ENCODE results near the gene ARGLU1. TPM values are rescaled to one million over a fixed set of nuclear protein-coding genes. Genes with fewer than 3 reads are reported as not detected.
"Not testable (repeated sequence)": the region's sequence is repeated elsewhere in the genome, so short reads cannot be mapped to it uniquely, and the experiment has no call there.

The ARGLU1 gene
- polyA plus RNA-seq, 4 donors: 43.8 to 164 (median 56.0) TPM

GRCh38 chr13:106603546-106603945 lies 35.6 kb upstream of the ARGLU1 start:
- no peak overlapping the region for H3K27ac ChIP-seq (ENCODE audit: low read depth in 1 of 3, low read length in 2 of 3)
- H3K36me3 ChIP-seq (ENCODE audit: control insufficient read depth in 3 of 3, insufficient read depth in 2 of 3, low read depth in 1 of 3, low read length in 3 of 3): no peaks in the 10 kb centered on the region
- WGBS, 3 donors: 18 to 47% (median 29%) methylated on average over 7 of the region's 7 CpGs
- no peaks in the 10 kb centered on the region for H3K27me3 ChIP-seq (ENCODE audit: control insufficient read depth in 3 of 3, insufficient read depth in 3 of 3, low read length in 3 of 3)
- FAIRE-seq (no peak), DNase-seq (peak in 1 of 2 donors; percentile 49)
- H3K4me3 ChIP-seq (ENCODE audit: low read depth in 1 of 3, low read length in 3 of 3): no peak overlapping the region
- peaks cover 0 to 3% (median 0%) of the 10 kb centered on the region in 3 donors for H3K4me1 ChIP-seq (ENCODE audit: control insufficient read depth in 3 of 3, insufficient read depth in 2 of 3, low read depth in 1 of 3, low read length in 2 of 3)
- H3K9me3 ChIP-seq (ENCODE audit: control insufficient read depth in 2 of 2, insufficient read depth in 1 of 2, low read depth in 1 of 2, low read length in 1 of 2): no peaks in the 10 kb centered on the region

- Histone ChIP-seq H3K9me3 (ENCODE audit: control insufficient read depth in 2 of 2, insufficient read depth in 1 of 2, low read depth in 1 of 2, low read length in 1 of 2) (no peaks in the 10 kb centered on the region), H3K36me3 (ENCODE audit: control insufficient read depth in 3 of 3, insufficient read depth in 2 of 3, low read depth in 1 of 3, low read length in 3 of 3) (no peaks in the 10 kb centered on the region), H3K4me3 (ENCODE audit: low read depth in 1 of 3, low read length in 3 of 3) (no peak overlapping the region), H3K4me1 (ENCODE audit: control insufficient read depth in 3 of 3, insufficient read depth in 2 of 3, low read depth in 1 of 3, low read length in 2 of 3) (peaks cover 0 to 3% (median 0%) of the 10 kb centered on the region in 3 donors), H3K27me3 (ENCODE audit: control insufficient read depth in 3 of 3, insufficient read depth in 3 of 3, low read length in 3 of 3) (no peaks in the 10 kb centered on the region), H3K27ac (ENCODE audit: low read depth in 1 of 3, low read length in 2 of 3) (no peak overlapping the region)
- WGBS, 3 donors: 24 to 69% (median 30%) methylated on average over 3 of the region's 3 CpGs
- FAIRE-seq (no peak), DNase-seq (peak in 1 of 2 donors; percentile 37)
Observed at GRCh38 chr13:106602178-106602577, 34.2 kb upstream of the ARGLU1 start.

- H3K4me3 ChIP-seq (ENCODE audit: low read depth in 1 of 3, low read length in 3 of 3): no peak overlapping the region
- DNase-seq (no peak), FAIRE-seq (no peak)
- no peaks in the 10 kb centered on the region for H3K36me3 ChIP-seq (ENCODE audit: control insufficient read depth in 3 of 3, insufficient read depth in 2 of 3, low read depth in 1 of 3, low read length in 3 of 3)
- no peak overlapping the region for H3K27ac ChIP-seq (ENCODE audit: low read depth in 1 of 3, low read length in 2 of 3)
- H3K9me3 ChIP-seq (ENCODE audit: control insufficient read depth in 2 of 2, insufficient read depth in 1 of 2, low read depth in 1 of 2, low read length in 1 of 2): no peaks in the 10 kb centered on the region
- 59 to 74% (median 69%) methylated on average over 6 of the region's 6 CpGs for WGBS, 3 donors
- H3K27me3 ChIP-seq (ENCODE audit: control insufficient read depth in 3 of 3, insufficient read depth in 3 of 3, low read length in 3 of 3): no peaks in the 10 kb centered on the region
- peaks cover 0 to 3% (median 0%) of the 10 kb centered on the region in 3 donors for H3K4me1 ChIP-seq (ENCODE audit: control insufficient read depth in 3 of 3, insufficient read depth in 2 of 3, low read depth in 1 of 3, low read length in 2 of 3)
Observed at GRCh38 chr13:106601489-106601888, 33.6 kb upstream of the ARGLU1 start.

GRCh38 chr13:106600798-106601135 lies 32.8 kb upstream of the ARGLU1 start:
- 54 to 91% (median 89%) methylated on average over 2 of the region's 2 CpGs for WGBS, 3 donors
- DNase-seq, FAIRE-seq: not testable (repeated sequence)

GRCh38 chr13:106599875-106600797 lies 32.2 kb upstream of the ARGLU1 start:
- Histone ChIP-seq H3K9me3 (ENCODE audit: control insufficient read depth in 2 of 2, insufficient read depth in 1 of 2, low read depth in 1 of 2, low read length in 1 of 2) (no peaks in the 10 kb centered on the region), H3K4me1 (ENCODE audit: control insufficient read depth in 3 of 3, insufficient read depth in 2 of 3, low read depth in 1 of 3, low read length in 2 of 3) (peaks cover 0 to 3% (median 0%) of the 10 kb centered on the region in 3 donors), H3K27me3 (ENCODE audit: control insufficient read depth in 3 of 3, insufficient read depth in 3 of 3, low read length in 3 of 3) (no peaks in the 10 kb centered on the region), H3K4me3 (ENCODE audit: low read depth in 1 of 3, low read length in 3 of 3) (no peak overlapping the region), H3K36me3 (ENCODE audit: control insufficient read depth in 3 of 3, insufficient read depth in 2 of 3, low read depth in 1 of 3, low read length in 3 of 3) (no peaks in the 10 kb centered on the region), H3K27ac (ENCODE audit: low read depth in 1 of 3, low read length in 2 of 3) (no peak overlapping the region)
- 67 to 71% (median 69%) methylated on average over 6 of the region's 6 CpGs for WGBS, 3 donors
- DNase-seq (no peak), FAIRE-seq (no peak)

More at GRCh38 chr13:106600798-106601135, 32.8 kb upstream of the ARGLU1 start:
- not testable (repeated sequence) for H3K4me1 ChIP-seq (ENCODE audit: control insufficient read depth in 3 of 3, insufficient read depth in 2 of 3, low read depth in 1 of 3, low read length in 2 of 3); H3K4me3 ChIP-seq (ENCODE audit: low read depth in 1 of 3, low read length in 3 of 3); H3K36me3 ChIP-seq (ENCODE audit: control insufficient read depth in 3 of 3, insufficient read depth in 2 of 3, low read depth in 1 of 3, low read length in 3 of 3); H3K27me3 ChIP-seq (ENCODE audit: control insufficient read depth in 3 of 3, insufficient read depth in 3 of 3, low read length in 3 of 3); H3K27ac ChIP-seq (ENCODE audit: low read depth in 1 of 3, low read length in 2 of 3); H3K9me3 ChIP-seq (ENCODE audit: control insufficient read depth in 2 of 2, insufficient read depth in 1 of 2, low read depth in 1 of 2, low read length in 1 of 2)

GRCh38 chr13:106597749-106598395 lies 29.9 kb upstream of the ARGLU1 start:
- DNase-seq (no peak), FAIRE-seq (no peak)
- H3K27me3 ChIP-seq (ENCODE audit: control insufficient read depth in 3 of 3, insufficient read depth in 3 of 3, low read length in 3 of 3): no peaks in the 10 kb centered on the region
- H3K4me1 ChIP-seq (ENCODE audit: control insufficient read depth in 3 of 3, insufficient read depth in 2 of 3, low read depth in 1 of 3, low read length in 2 of 3): no peaks in the 10 kb centered on the region
- H3K9me3 ChIP-seq (ENCODE audit: control insufficient read depth in 2 of 2, insufficient read depth in 1 of 2, low read depth in 1 of 2, low read length in 1 of 2): no peaks in the 10 kb centered on the region
- 82 to 88% (median 88%) methylated on average over 7 of the region's 7 CpGs for WGBS, 3 donors
- H3K36me3 ChIP-seq (ENCODE audit: control insufficient read depth in 3 of 3, insufficient read depth in 2 of 3, low read depth in 1 of 3, low read length in 3 of 3): no peaks in the 10 kb centered on the region
- H3K27ac ChIP-seq (ENCODE audit: low read depth in 1 of 3, low read length in 2 of 3): no peak overlapping the region
- H3K4me3 ChIP-seq (ENCODE audit: low read depth in 1 of 3, low read length in 3 of 3): no peak overlapping the region

GRCh38 chr13:106597186-106597585 lies 29.2 kb upstream of the ARGLU1 start:
- WGBS, 3 donors: 70 to 92% (median 88%) methylated on average over 5 of the region's 5 CpGs
- H3K4me1 ChIP-seq (ENCODE audit: control insufficient read depth in 3 of 3, insufficient read depth in 2 of 3, low read depth in 1 of 3, low read length in 2 of 3): no peaks in the 10 kb centered on the region
- H3K9me3 ChIP-seq (ENCODE audit: control insufficient read depth in 2 of 2, insufficient read depth in 1 of 2, low read depth in 1 of 2, low read length in 1 of 2): no peaks in the 10 kb centered on the region
- no peaks in the 10 kb centered on the region for H3K36me3 ChIP-seq (ENCODE audit: control insufficient read depth in 3 of 3, insufficient read depth in 2 of 3, low read depth in 1 of 3, low read length in 3 of 3)
- no peak for FAIRE-seq
- H3K27me3 ChIP-seq (ENCODE audit: control insufficient read depth in 3 of 3, insufficient read depth in 3 of 3, low read length in 3 of 3): no peaks in the 10 kb centered on the region
- no peak overlapping the region for H3K27ac ChIP-seq (ENCODE audit: low read depth in 1 of 3, low read length in 2 of 3)
- DNase-seq: no peak
- H3K4me3 ChIP-seq (ENCODE audit: low read depth in 1 of 3, low read length in 3 of 3): no peak overlapping the region

- peak in 1 of 2 donors; percentile 56 for DNase-seq
- Histone ChIP-seq H3K27me3 (ENCODE audit: control insufficient read depth in 3 of 3, insufficient read depth in 3 of 3, low read length in 3 of 3) (no peaks in the 10 kb centered on the region), H3K27ac (ENCODE audit: low read depth in 1 of 3, low read length in 2 of 3) (no peak overlapping the region), H3K4me1 (ENCODE audit: control insufficient read depth in 3 of 3, insufficient read depth in 2 of 3, low read depth in 1 of 3, low read length in 2 of 3) (no peaks in the 10 kb centered on the region), H3K4me3 (ENCODE audit: low read depth in 1 of 3, low read length in 3 of 3) (no peak overlapping the region), H3K9me3 (ENCODE audit: control insufficient read depth in 2 of 2, insufficient read depth in 1 of 2, low read depth in 1 of 2, low read length in 1 of 2) (no peaks in the 10 kb centered on the region), H3K36me3 (ENCODE audit: control insufficient read depth in 3 of 3, insufficient read depth in 2 of 3, low read depth in 1 of 3, low read length in 3 of 3) (no peaks in the 10 kb centered on the region)
- FAIRE-seq: no peak
- 41 to 75% (median 45%) methylated on average over 10 of the region's 10 CpGs for WGBS, 3 donors
Observed at GRCh38 chr13:106596275-106596937, 28.5 kb upstream of the ARGLU1 start.

Data from small intestine (tissue), 7 donors.